Stimulated activated CD4-positive, alpha-beta T cell treated with anti-CD3 and anti-CD28 coated beads, Interleukin-1b, Interleukin-23, amount 100 ng/mL, for 1 hour (primary cell): ENCODE data around the gene RAB30.
"Not testable (repeated sequence)": the region's sequence is repeated elsewhere in the genome, so short reads cannot be mapped to it uniquely, and the experiment has no call there.

Experiments used
- DNase-seq, 2 donors: peaks; one replicate each; pipeline ENCODE4 v3.0.0-alpha.2; 2020; ENCODE audit warnings: low read depth in 2 of 2

The RAB30 gene

GRCh38 chr11:82944198-82944597 lies 127.5 kb downstream of the RAB30 start:
- no peak for DNase-seq

- not testable (repeated sequence) for DNase-seq
These were observed 128.3 kb downstream of the RAB30 start for GRCh38 chr11:82943430-82943829.

GRCh38 chr11:82942376-82942775 lies 129.3 kb downstream of the RAB30 start:
- DNase-seq = no peak

GRCh38 chr11:82939456-82939855 lies 132.2 kb downstream of the RAB30 start:
- DNase-seq = no peak

GRCh38 chr11:82937554-82937953 lies 134.1 kb downstream of the RAB30 start:
- no peak for DNase-seq

GRCh38 chr11:82936261-82936660 lies 135.4 kb downstream of the RAB30 start:
- no peak for DNase-seq

GRCh38 chr11:82932564-82932963 lies 139.1 kb downstream of the RAB30 start:
- no peak for DNase-seq

- no peak for DNase-seq
These were observed 141.0 kb downstream of the RAB30 start for GRCh38 chr11:82930734-82931133.

- DNase-seq = no peak
These were observed 141.5 kb downstream of the RAB30 start for GRCh38 chr11:82930229-82930628.

GRCh38 chr11:82929121-82929520 lies 142.6 kb downstream of the RAB30 start:
- no peak for DNase-seq

GRCh38 chr11:82927264-82927880 lies 144.3 kb downstream of the RAB30 start:
- peak in 1 of 2 donors; percentile 16 for DNase-seq

GRCh38 chr11:82924522-82925224 lies 147.0 kb downstream of the RAB30 start:
- no peak for DNase-seq
